H1 (cell line): ENCODE results near the gene CRHR2. TPM values are rescaled to one million over a fixed set of nuclear protein-coding genes. Genes with fewer than 3 reads are reported as not detected.

ENCODE experiments used
- CTCF ChIA-PET: fragments of 300-600 bp; sonication (Branson Sonifier 250); formaldehyde crosslinking; loops from one replicate; lab custom pipeline; 2021; ENCODE audit not compliant: partially characterized antibody; lab: Charles Lee
- POLR2A ChIA-PET: fragments of 300-600 bp; sonication (Branson Sonifier 250); formaldehyde crosslinking; loops from one replicate; lab custom pipeline; 2021; ENCODE audit warnings: inconsistent platforms; ENCODE audit not compliant: partially characterized antibody; lab: Charles Lee
- DNase-seq, 2 experiments: peaks; one replicate each; pipeline versions ENCODE4 v3.0.0 to v3.0.0-alpha.2; 2010 to 2022; ENCODE audit warnings: low spot score in 2 of 2, low read depth in 1 of 2, mixed read lengths in 1 of 2
- FAIRE-seq: peaks from 2 replicates; lab custom pipeline; 2011; peaks lifted over from hg19 to GRCh38; lab: Jason Lieb, UNC
- H2AFZ ChIP-seq: 2 replicates; pipeline ENCODE4 v1.8.1; 2012; ENCODE audit warnings: low read length, inconsistent platforms
- H2AK5ac ChIP-seq: 2 replicates; pipeline ENCODE4 v1.6.1; 2013; ENCODE audit warnings: low read depth, low read length
- H2BK120ac ChIP-seq: replicated peaks from 2 replicates; pipeline ENCODE3; 2013; ENCODE audit warnings: low read depth, low read length, inconsistent platforms
- H2BK12ac ChIP-seq: 2 replicates; pipeline ENCODE4 v1.6.1; 2013; ENCODE audit warnings: low read depth, low read length
- H2BK15ac ChIP-seq: 2 replicates; pipeline ENCODE4 v1.6.1; 2013; ENCODE audit warnings: low read length
- H2BK20ac ChIP-seq: 2 replicates; pipeline ENCODE4 v1.6.1; 2013; ENCODE audit warnings: low read length
- H2BK5ac ChIP-seq: 2 replicates; pipeline ENCODE4 v1.6.1; 2013; ENCODE audit warnings: low read depth, low read length
- H3K14ac ChIP-seq: 2 replicates; pipeline ENCODE4 v1.6.1; 2013; ENCODE audit warnings: inconsistent platforms; ENCODE audit not compliant: insufficient read length
- H3K18ac ChIP-seq: 2 replicates; pipeline ENCODE4 v1.6.1; 2013; ENCODE audit warnings: low read length; ENCODE audit errors: extremely low read depth
- H3K23ac ChIP-seq: 2 replicates; pipeline ENCODE4 v1.6.1; 2013; ENCODE audit warnings: inconsistent platforms; ENCODE audit not compliant: insufficient read length
- H3K23me2 ChIP-seq: 2 replicates; pipeline ENCODE4 v1.6.1; 2013; ENCODE audit warnings: low read depth, low read length
- H3K27ac ChIP-seq: 2 replicates; pipeline ENCODE4 v1.6.1; 2011; ENCODE audit warnings: low read depth, low read length, inconsistent platforms
- H3K27me3 ChIP-seq, 4 experiments: replicated peaks in 1 of 4; 1 replicate in 1 of 4; 2 replicates in 3 of 4; pipeline versions ENCODE4 v1.6.1 to v1.8.1; 2011 to 2013; ENCODE audit warnings: low read length in 3 of 4, mild to moderate bottlenecking in 3 of 4, inconsistent platforms in 2 of 4, mixed read lengths in 2 of 4, moderate library complexity in 1 of 4; ENCODE audit not compliant: control insufficient read depth in 3 of 4, insufficient read depth in 3 of 4; ENCODE audit errors: extremely low read depth in 1 of 4
- H3K36me3 ChIP-seq, 4 experiments: 2 replicates each; pipeline versions ENCODE4 v1.6.1 to v1.8.1; 2011 to 2013; ENCODE audit warnings: mild to moderate bottlenecking in 4 of 4, low read length in 3 of 4, moderate library complexity in 2 of 4, control low read depth in 1 of 4, inconsistent platforms in 1 of 4; ENCODE audit not compliant: insufficient read depth in 4 of 4, control insufficient read depth in 2 of 4
- H3K4ac ChIP-seq: replicated peaks from 2 replicates; pipeline ENCODE3; 2013; ENCODE audit warnings: low read length, low read depth, mixed read lengths, inconsistent platforms; ENCODE audit not compliant: insufficient read length
- H3K4me1 ChIP-seq, 4 experiments: replicated peaks in 1 of 4; 1 replicate in 1 of 4; 2 replicates in 3 of 4; pipeline versions ENCODE4 v1.6.1 to v1.8.1; 2011 to 2013; ENCODE audit warnings: low read length in 3 of 4, inconsistent platforms in 2 of 4, mixed read lengths in 1 of 4; ENCODE audit not compliant: insufficient read depth in 4 of 4, control insufficient read depth in 3 of 4
- H3K4me2 ChIP-seq, 2 experiments: 2 replicates each; pipeline versions ENCODE4 v1.6.1 to v1.8.1; 2011 to 2013; ENCODE audit warnings: low read depth in 2 of 2, low read length in 2 of 2, control low read depth in 1 of 2, inconsistent platforms in 1 of 2, mild to moderate bottlenecking in 1 of 2; ENCODE audit not compliant: insufficient read depth in 1 of 2
- H3K4me3 ChIP-seq, 4 experiments: fragments of 200-600, 300-600 bp in 1 of 4; sonication (generic), shearing (Covaris generic), sonication (Bioruptor Twin) in 1 of 4; 2 replicates each; pipeline versions ENCODE4 v1.5.1 to v1.8.1; 2011 to 2016; ENCODE audit warnings: low read length in 4 of 4, low read depth in 3 of 4, control low read depth in 2 of 4, inconsistent platforms in 2 of 4, mild to moderate bottlenecking in 2 of 4, mixed read lengths in 1 of 4, moderate library complexity in 1 of 4; ENCODE audit not compliant: insufficient read depth in 2 of 4; ENCODE audit errors: extremely low read depth in 1 of 4
- H3K56ac ChIP-seq: replicated peaks from 2 replicates; pipeline ENCODE3; 2013; ENCODE audit warnings: low read depth, mild to moderate bottlenecking, mixed read lengths, low read length, inconsistent platforms; ENCODE audit not compliant: insufficient read length
- H3K79me1 ChIP-seq: 2 replicates; pipeline ENCODE4 v1.6.1; 2013; ENCODE audit warnings: low read depth, low read length, control low read depth
- H3K79me2 ChIP-seq, 2 experiments: 2 replicates each; pipeline versions ENCODE4 v1.6.1 to v1.8.1; 2012 to 2013; ENCODE audit warnings: low read length in 2 of 2, mild to moderate bottlenecking in 2 of 2, inconsistent platforms in 1 of 2; ENCODE audit not compliant: insufficient read depth in 2 of 2, control insufficient read depth in 1 of 2
- H3K9ac ChIP-seq, 4 experiments: replicated peaks in 1 of 4; 1 replicate in 1 of 4; 2 replicates in 3 of 4; pipeline versions ENCODE4 v1.6.1 to v1.8.1; 2011 to 2013; ENCODE audit warnings: low read depth in 3 of 4, low read length in 3 of 4, control low read depth in 2 of 4, mild to moderate bottlenecking in 2 of 4, moderate library complexity in 2 of 4, inconsistent platforms in 1 of 4; ENCODE audit errors: extremely low read depth in 1 of 4
- H3K9me3 ChIP-seq, 2 experiments: 2 replicates each; pipeline versions ENCODE4 v1.6.1 to v1.8.1; 2012 to 2013; ENCODE audit warnings: mild to moderate bottlenecking in 2 of 2, moderate library complexity in 2 of 2, control low read depth in 1 of 2, inconsistent platforms in 1 of 2, low read depth in 1 of 2, low read length in 1 of 2, mixed read lengths in 1 of 2; ENCODE audit not compliant: insufficient read depth in 2 of 2
- H4K20me1 ChIP-seq, 2 experiments: replicated peaks in 1 of 2; 2 replicates each; pipeline versions ENCODE3 to v1.8.1; 2011 to 2013; ENCODE audit warnings: inconsistent platforms in 2 of 2, low read length in 2 of 2, mild to moderate bottlenecking in 1 of 2; ENCODE audit not compliant: insufficient read depth in 2 of 2, control insufficient read depth in 1 of 2
- H4K5ac ChIP-seq: 2 replicates; pipeline ENCODE4 v1.6.1; 2013; ENCODE audit warnings: low read length, low read depth, mixed read lengths, inconsistent platforms; ENCODE audit not compliant: insufficient read length
- H4K8ac ChIP-seq: 2 replicates; pipeline ENCODE4 v1.8.0; 2013; ENCODE audit warnings: mild to moderate bottlenecking, moderate library complexity, low read length, inconsistent platforms; ENCODE audit not compliant: insufficient read depth; ENCODE audit errors: extremely low read depth
- H4K91ac ChIP-seq: replicated peaks from 2 replicates; pipeline ENCODE3; 2013; ENCODE audit warnings: low read length, mixed read lengths, inconsistent platforms; ENCODE audit not compliant: insufficient read length
- FOSL1 ChIP-seq: IDR thresholded peaks from 2 replicates; pipeline ENCODE4 v1.6.1; 2011; ENCODE audit warnings: mild to moderate bottlenecking, low read depth, low read length, moderate library complexity; ENCODE audit not compliant: insufficient read depth
- JUND ChIP-seq: IDR thresholded peaks from 2 replicates; pipeline ENCODE4 v1.6.1; 2011; ENCODE audit warnings: mild to moderate bottlenecking, improper control_type of control experiment, low read length
- KDM4A ChIP-seq: IDR thresholded peaks from one replicate; pipeline ENCODE4 v1.7.1; 2012; ENCODE audit warnings: low read depth, mild to moderate bottlenecking, moderate library complexity, low read length, inconsistent platforms; ENCODE audit not compliant: severe bottlenecking
- SP1 ChIP-seq: IDR thresholded peaks from 2 replicates; pipeline ENCODE4 v1.6.1; 2011; ENCODE audit warnings: low read depth, low read length
- WGBS, 2 experiments: shearing (Covaris generic) in 1 of 2; methylation state at CpG; one replicate each; pipeline versions ENCODE4 v1.1.6 to v1.1.7; 2013 to 2015; ENCODE audit warnings: low lambda C conversion rate in 2 of 2, mixed read lengths in 2 of 2, inconsistent platforms in 1 of 2, low coverage in 1 of 2, missing lambda C conversion rate in 1 of 2; ENCODE audit not compliant: insufficient replicate concordance in 2 of 2, insufficient coverage in 1 of 2, insufficient read length in 1 of 2; ENCODE audit errors: extremely low coverage in 1 of 2, missing lambda C conversion rate in 1 of 2; 5-methylcytosine and 5-hydroxymethylcytosine counted together
- polyA plus RNA-seq, 7 experiments: library from polyadenylated mRNA; depleted of rRNA in 3 of 7; stranded (reverse) in 5 of 7; unstranded in 2 of 7; fragments of >200 nt in 5 of 7; fragments of 200-250 nt in 2 of 7; gene quantifications; 1 replicate in 5 of 7; 2 replicates in 1 of 7; 4 replicates in 1 of 7; pipeline versions ENCODE4 v1.2.1 to v1.2.3, GENCODE V29; 2011 to 2013; ENCODE audit warnings: missing spikeins in 2 of 7, mixed read lengths in 2 of 7
- total RNA-seq: library from RNA; stranded (reverse); fragmentation: NEBNext Ultra II Directional; extraction: Animal tissue kit (Norgen Biotek cat#: 25700); gene quantifications from 2 replicates; pipeline ENCODE4 v1.2.1, GENCODE V29; 2021
- TF ChIP-seq, protein P1 (sequence below): IDR thresholded peaks from 2 replicates; pipeline ENCODE4 v1.6.1; 2011; ENCODE audit warnings: low read length, improper control_type of control experiment

CRHR2 gene
- total and polyA plus RNA-seq, 2 of the 8 experiments (the other 6 are each of a cell fraction or from before 2014, with no cell fraction given), result 0.37 to 1.3 TPM

DNA sequence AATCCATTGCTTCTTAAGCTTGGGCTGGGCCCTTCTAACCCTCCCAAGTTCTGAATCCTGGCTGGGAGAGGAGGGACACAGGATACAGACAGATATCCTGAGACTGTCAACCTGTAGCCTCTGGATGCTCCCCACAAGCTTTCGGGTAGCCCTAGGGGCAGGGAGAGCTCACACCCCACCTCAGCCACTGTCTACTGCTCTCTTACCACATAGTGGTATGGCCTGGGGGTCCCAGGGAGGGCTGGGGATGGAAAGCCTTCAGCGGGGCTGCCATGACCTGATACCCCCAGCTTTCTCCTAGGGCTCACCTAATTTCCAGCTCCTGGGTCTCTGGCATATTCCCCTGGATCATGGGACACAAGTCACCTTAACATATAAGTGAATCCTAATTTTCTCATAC is 25.1 kb downstream of the CRHR2 start:
- Histone ChIP-seq H3K4me3 (no peak overlapping the region), H3K18ac (no peak overlapping the region), H2BK15ac (no peak overlapping the region), H3K4me2 (no peak overlapping the region), H3K9ac (no peak overlapping the region), H2BK20ac (no peak overlapping the region), H3K14ac (no peak overlapping the region), H2BK5ac (no peak overlapping the region), H4K20me1 (peaks cover 6 to 8% of the 10 kb centered on the region in 2 experiments), H3K23me2 (peaks cover 5% of the 10 kb centered on the region; the same call in 1 of the 2 replicates), H4K5ac (no peak overlapping the region), H2AK5ac (no peak overlapping the region), H3K79me2 (no peaks in the 10 kb centered on the region), H3K36me3 (no peaks in the 10 kb centered on the region; a peak in 1 of 8 replicates), H3K56ac (no peak overlapping the region), H2BK120ac (no peak overlapping the region), H3K27me3 (no peaks in the 10 kb centered on the region; a peak in 1 of 7 replicates), H3K27ac (no peak overlapping the region), H3K23ac (no peak overlapping the region), H3K4ac (no peak overlapping the region), H3K9me3 (no peaks in the 10 kb centered on the region), H3K4me1 (no peaks in the 10 kb centered on the region), H3K79me1 (no peaks in the 10 kb centered on the region), H2BK12ac (no peak overlapping the region), H4K8ac (no peak overlapping the region), H2AFZ (no peak overlapping the region), H4K91ac (no peak overlapping the region)
- DNase-seq (no peak), FAIRE-seq (no peak)
- no peak for TF ChIP-seq KDM4A
- TF ChIP-seq SP1, result no peak
- TF ChIP-seq JUND, result no peak
- TF ChIP-seq FOSL1, result no peak
- TF ChIP-seq, protein P1, sequence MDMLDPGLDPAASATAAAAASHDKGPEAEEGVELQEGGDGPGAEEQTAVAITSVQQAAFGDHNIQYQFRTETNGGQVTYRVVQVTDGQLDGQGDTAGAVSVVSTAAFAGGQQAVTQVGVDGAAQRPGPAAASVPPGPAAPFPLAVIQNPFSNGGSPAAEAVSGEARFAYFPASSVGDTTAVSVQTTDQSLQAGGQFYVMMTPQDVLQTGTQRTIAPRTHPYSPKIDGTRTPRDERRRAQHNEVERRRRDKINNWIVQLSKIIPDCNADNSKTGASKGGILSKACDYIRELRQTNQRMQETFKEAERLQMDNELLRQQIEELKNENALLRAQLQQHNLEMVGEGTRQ, result no peak
- CTCF ChIA-PET, result interaction anchor here (0.6 to 1.0 kb wide), 2 partner anchors 19 to 83 kb away, joined by 3 read pairs; no protein-coding TSS in a partner anchor
- 88% methylated on average over 2 of the region's 2 CpGs; no CpG with 5 or more reads in 1 of the 2 experiments for WGBS, 2 experiments
- POLR2A ChIA-PET, result interaction anchor here (3.8 kb wide), 1 partner anchor 11 kb away, joined by 9 read pairs; no protein-coding TSS in a partner anchor
